Adrenal gland (tissue), 5 donors: ENCODE results near the gene PRRG1.

Source experiments
- POLR2A ChIP-seq, 2 donors: fragments of 450-650 bp; IDR thresholded peaks; one replicate each; pipeline ENCODE4 v1.6.1; 2017; ENCODE audit warnings: antibody characterized with exemption in 2 of 2, mild to moderate bottlenecking in 2 of 2, moderate library complexity in 1 of 2
- TF ChIP-seq, protein P1 (sequence below), 6 experiments: fragments of 450-650 bp in 4 of 6; fragments of 200-600 bp in 2 of 6; sonication (generic) in 1 of 6; IDR thresholded peaks; 1 replicate in 5 of 6; 2 replicates in 1 of 6; pipeline versions ENCODE4 v1.5.1 to v1.8.0; 2016 to 2021; ENCODE audit warnings: antibody characterized with exemption in 6 of 6, mild to moderate bottlenecking in 2 of 6, moderate library complexity in 1 of 6
- donor health status: DM: no; HTN: no; CAD: no.

DNA sequence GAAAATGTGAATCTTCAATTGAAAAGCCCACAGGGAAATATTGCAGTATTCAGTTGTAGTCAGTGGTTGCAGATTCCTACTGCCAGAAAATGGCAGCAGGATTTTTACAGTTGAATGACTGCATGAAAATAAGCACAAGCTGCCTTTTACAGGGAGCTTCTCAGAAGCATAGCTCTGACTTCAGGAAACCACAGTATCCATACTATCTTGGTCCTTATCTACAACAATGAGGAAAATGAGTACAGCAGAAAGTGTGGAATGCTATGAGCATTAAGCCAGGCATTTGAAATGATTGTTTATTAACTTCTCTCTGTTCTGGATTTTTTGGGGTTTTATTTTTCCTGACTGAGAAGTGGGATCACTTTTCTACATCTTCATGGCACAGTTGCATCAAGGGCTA, 34.6 kb upstream of the PRRG1 start:
- no peak for TF ChIP-seq POLR2A (IDR thresholded peaks at IDR 0.05)
- TF ChIP-seq, protein P1, sequence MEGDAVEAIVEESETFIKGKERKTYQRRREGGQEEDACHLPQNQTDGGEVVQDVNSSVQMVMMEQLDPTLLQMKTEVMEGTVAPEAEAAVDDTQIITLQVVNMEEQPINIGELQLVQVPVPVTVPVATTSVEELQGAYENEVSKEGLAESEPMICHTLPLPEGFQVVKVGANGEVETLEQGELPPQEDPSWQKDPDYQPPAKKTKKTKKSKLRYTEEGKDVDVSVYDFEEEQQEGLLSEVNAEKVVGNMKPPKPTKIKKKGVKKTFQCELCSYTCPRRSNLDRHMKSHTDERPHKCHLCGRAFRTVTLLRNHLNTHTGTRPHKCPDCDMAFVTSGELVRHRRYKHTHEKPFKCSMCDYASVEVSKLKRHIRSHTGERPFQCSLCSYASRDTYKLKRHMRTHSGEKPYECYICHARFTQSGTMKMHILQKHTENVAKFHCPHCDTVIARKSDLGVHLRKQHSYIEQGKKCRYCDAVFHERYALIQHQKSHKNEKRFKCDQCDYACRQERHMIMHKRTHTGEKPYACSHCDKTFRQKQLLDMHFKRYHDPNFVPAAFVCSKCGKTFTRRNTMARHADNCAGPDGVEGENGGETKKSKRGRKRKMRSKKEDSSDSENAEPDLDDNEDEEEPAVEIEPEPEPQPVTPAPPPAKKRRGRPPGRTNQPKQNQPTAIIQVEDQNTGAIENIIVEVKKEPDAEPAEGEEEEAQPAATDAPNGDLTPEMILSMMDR (IDR thresholded peaks at IDR 0.05): no peak
